Measurements from ENCODE around the gene KCNH3.

Gene KCNH3

GRCh38 chr12:49547090-49547690, 8.4 kb downstream of the KCNH3 start:
- DNase-seq, result no peak

- no peak for DNase-seq
These were observed 9.6 kb downstream of the KCNH3 start for GRCh38 chr12:49548481-49548821.

DNA sequence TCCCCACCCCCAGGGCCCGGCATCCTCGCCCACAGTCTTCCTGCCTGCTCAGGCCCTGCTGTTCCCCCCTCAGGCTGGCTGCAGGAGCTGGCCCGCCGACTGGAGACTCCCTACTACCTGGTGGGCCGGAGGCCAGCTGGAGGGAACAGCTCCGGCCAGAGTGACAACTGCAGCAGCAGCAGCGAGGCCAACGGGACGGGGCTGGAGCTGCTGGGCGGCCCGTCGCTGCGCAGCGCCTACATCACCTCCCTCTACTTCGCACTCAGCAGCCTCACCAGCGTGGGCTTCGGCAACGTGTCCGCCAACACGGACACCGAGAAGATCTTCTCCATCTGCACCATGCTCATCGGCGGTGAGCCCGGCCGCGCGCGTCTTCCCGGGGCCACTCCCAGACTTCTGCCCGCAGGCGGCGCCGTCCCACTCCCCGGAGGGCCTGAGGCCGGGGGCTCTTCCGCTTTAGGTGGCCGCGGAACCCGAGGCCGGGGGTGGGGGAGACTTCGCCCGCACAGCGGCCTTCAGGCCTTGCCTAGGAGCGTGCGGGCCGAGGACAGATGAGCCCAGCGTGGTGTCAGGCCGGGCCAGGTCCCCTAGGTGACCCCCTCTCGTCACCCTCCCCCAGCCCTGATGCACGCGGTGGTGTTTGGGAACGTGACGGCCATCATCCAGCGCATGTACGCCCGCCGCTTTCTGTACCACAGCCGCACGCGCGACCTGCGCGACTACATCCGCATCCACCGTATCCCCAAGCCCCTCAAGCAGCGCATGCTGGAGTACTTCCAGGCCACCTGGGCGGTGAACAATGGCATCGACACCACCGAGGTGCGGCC, 10.2 kb downstream of the KCNH3 start:
- no peak for DNase-seq

GRCh38 chr12:49549735-49550692, 11.2 kb downstream of the KCNH3 start:
- DNase-seq, result no peak

DNA sequence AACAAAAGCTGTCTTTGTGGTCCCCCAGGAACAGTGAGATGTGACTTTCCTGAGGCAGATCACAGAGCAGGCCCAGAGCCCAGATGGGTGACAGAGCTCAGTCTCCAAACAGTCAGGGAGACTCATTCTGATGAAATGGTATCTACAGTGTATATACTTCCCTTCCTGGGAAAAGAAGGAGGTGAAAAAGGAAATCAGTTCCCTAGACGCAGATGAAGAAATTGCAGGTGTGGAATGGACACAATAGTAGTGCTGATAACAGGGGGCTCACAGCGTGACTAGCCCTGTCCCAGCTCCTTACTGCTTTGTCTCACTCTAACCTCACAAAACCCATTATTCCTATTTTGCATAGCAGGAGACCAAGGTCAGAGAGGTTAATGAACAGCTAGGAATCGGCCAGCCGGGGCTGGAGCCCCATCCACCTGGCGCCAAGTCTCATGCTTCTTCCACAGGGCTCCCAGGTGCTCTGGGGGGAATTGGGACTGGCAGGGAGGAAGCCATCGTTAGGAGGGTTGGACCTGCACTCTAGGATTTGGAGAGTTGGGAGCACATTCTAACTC, 11.9 kb downstream of the KCNH3 start:
- DNase-seq, result no peak

GRCh38 chr12:49552014-49552413, 13.2 kb downstream of the KCNH3 start:
- DNase-seq, result no peak

DNA sequence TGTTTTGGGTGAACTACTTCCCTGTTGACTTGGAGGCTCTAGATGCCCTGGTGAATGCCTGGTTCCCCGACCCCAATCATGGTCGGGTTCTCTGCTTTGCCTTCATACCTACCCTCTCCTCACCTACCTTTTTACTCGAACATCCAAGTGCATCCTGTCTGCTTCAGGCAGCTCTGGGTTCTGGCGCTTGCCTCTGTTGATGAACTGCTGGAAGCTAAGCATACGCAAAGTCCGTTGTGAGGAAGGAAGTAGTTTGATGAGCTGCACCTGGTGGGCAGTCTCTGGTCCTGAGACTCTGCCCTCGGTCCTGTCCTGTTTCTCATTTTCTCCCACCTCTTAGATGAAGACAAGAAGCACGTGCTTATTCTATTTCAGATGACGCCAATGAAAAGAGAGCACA, 13.6 kb downstream of the KCNH3 start:
- no peak for DNase-seq

- DNase-seq, result no peak
These were observed 14.1 kb downstream of the KCNH3 start for GRCh38 chr12:49552899-49553298.

DNA sequence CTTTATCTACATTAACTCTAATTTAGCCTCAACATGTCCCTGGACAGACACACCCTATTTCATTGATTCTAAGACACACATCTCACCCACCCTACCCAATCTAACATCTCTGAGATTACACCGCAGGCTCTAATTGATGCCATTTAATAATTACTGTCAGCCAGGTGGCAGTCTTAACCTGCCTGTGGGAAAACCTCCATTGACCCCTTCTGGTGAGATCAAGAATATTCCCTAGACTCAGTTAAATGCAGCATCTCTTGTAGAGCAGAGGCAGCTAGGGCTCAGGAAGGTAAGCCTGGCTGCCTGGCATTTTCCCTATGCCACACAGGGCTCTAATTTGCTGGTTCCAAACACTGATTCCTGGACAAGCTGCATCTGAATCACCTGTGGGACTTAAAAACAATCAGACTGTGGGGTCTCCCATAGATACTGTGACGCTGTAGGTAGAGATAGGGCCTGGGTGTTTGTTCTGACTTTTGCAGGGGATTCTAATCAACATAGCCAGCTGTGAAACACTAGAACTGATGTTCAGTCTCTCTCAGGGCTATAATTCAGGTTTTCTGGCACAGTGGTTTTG, 14.8 kb downstream of the KCNH3 start:
- no peak for DNase-seq

DNA sequence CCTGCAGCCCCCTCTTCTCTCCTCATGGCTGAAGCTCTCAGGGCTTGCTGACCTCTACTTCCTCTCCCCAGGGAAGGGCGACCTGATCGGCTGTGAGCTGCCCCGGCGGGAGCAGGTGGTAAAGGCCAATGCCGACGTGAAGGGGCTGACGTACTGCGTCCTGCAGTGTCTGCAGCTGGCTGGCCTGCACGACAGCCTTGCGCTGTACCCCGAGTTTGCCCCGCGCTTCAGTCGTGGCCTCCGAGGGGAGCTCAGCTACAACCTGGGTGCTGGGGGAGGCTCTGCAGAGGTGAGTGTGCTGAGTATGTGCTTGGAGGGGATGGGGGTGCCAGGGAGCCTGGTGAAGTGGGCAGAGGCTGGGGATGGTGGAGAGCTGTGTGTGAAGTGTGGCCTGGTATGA, 15.4 kb downstream of the KCNH3 start:
- DNase-seq, result no peak

DNA sequence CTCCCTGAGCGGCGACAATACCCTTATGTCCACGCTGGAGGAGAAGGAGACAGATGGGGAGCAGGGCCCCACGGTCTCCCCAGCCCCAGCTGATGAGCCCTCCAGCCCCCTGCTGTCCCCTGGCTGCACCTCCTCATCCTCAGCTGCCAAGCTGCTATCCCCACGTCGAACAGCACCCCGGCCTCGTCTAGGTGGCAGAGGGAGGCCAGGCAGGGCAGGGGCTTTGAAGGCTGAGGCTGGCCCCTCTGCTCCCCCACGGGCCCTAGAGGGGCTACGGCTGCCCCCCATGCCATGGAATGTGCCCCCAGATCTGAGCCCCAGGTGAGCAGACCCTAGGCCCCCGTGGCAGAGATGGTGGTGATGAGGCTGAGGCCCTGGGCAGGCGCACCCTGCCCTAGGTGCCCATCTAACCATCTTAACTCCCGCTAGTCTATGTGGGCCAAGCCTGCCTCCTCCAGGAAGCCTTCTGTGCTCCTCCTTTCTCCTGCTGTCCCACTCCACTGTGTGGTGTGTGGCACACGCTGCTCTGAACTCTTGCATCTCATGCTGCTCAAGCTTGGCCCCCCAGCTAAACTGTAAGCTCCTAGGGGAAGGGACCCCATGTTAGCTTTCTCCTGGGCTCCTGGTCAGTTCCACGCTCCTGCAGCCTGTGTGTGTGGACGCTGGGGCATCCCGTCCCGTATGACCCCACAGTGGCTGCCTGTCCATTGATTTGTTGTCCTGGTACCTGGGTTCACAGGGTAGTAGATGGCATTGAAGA, 17.0 kb downstream of the KCNH3 start:
- no peak for DNase-seq

GRCh38 chr12:49556391-49557186, 17.8 kb downstream of the KCNH3 start:
- no peak for DNase-seq

- no peak for DNase-seq
These were observed 18.5 kb downstream of the KCNH3 start for GRCh38 chr12:49557187-49557916.

- DNase-seq, result no peak
These were observed 19.0 kb downstream of the KCNH3 start for GRCh38 chr12:49557917-49558215.

- DNase-seq, result no peak
These were observed 19.7 kb downstream of the KCNH3 start for GRCh38 chr12:49558526-49558925.

GRCh38 chr12:49559011-49559675, 20.3 kb downstream of the KCNH3 start:
- no peak for DNase-seq

GRCh38 chr12:49560695-49561094, 21.9 kb downstream of the KCNH3 start:
- no peak for DNase-seq

- no peak for DNase-seq
These were observed 23.4 kb downstream of the KCNH3 start for GRCh38 chr12:49562233-49562632.

- DNase-seq, result no peak
These were observed 24.0 kb downstream of the KCNH3 start for GRCh38 chr12:49562831-49563230.

All from effector CD4-positive, alpha-beta T cell (primary cell).